A673 (cell line): ENCODE measurements around the gene TNS3. TPM values are rescaled to one million over a fixed set of nuclear protein-coding genes. Genes with fewer than 3 reads are reported as not detected.

Experiments used
- BruUV-seq: library from RNA; stranded (reverse); fragments of 400-500 nt; replicated peaks from 2 replicates; lab custom pipeline; 2021; lab: Mats Ljungman, UMichigan
- CTCF ChIA-PET: fragments of 300-600 bp; sonication (Branson Sonifier 250); formaldehyde crosslinking; loops from one replicate; lab custom pipeline; 2022; ENCODE audit warnings: antibody characterized with exemption; lab: Charles Lee
- POLR2A ChIA-PET: fragments of 300-600 bp; sonication (Branson Sonifier 250); formaldehyde crosslinking; loops from one replicate; lab custom pipeline; 2022; ENCODE audit warnings: antibody characterized with exemption; ENCODE audit not compliant: low non-redundant PET; lab: Charles Lee
- DNase-seq: peaks from one replicate; pipeline ENCODE4 v3.0.0-alpha.2; 2015; ENCODE audit warnings: low spot score
- H3K27ac ChIP-seq: fragments of 200-600 bp; sonication (generic); 2 replicates; pipeline ENCODE4 v1.5.1; 2016; ENCODE audit warnings: mixed run types, low read depth, mild to moderate bottlenecking, mixed read lengths, antibody characterized with exemption, low read length; ENCODE audit not compliant: poor library complexity, severe bottlenecking
- H3K27me3 ChIP-seq: fragments of 200-600 bp; sonication (generic); replicated peaks from 2 replicates; pipeline ENCODE4 v1.6.1; 2017; ENCODE audit warnings: mixed run types, low read depth, mild to moderate bottlenecking, mixed read lengths, antibody characterized with exemption, low read length; ENCODE audit not compliant: insufficient read depth, poor library complexity
- H3K36me3 ChIP-seq: fragments of 200-600 bp; sonication (generic); 2 replicates; pipeline ENCODE4 v1.6.1; 2016; ENCODE audit warnings: mixed run types, mild to moderate bottlenecking, mixed read lengths, antibody characterized with exemption, low read length; ENCODE audit not compliant: insufficient read depth, poor library complexity, severe bottlenecking
- H3K4me1 ChIP-seq: fragments of 200-600 bp; sonication (generic); 2 replicates; pipeline ENCODE4 v1.6.1; 2017; ENCODE audit warnings: mixed run types, mild to moderate bottlenecking, mixed read lengths, antibody characterized with exemption, low read length; ENCODE audit not compliant: insufficient read depth, poor library complexity, severe bottlenecking
- H3K4me3 ChIP-seq: fragments of 200-600 bp; sonication (generic); 2 replicates; pipeline ENCODE4 v1.5.1; 2016; ENCODE audit warnings: low read depth, mixed run types, mild to moderate bottlenecking, mixed read lengths, low read length; ENCODE audit not compliant: poor library complexity, severe bottlenecking
- H3K9me3 ChIP-seq: fragments of 200-600 bp; sonication (generic); 2 replicates; pipeline ENCODE4 v1.6.1; 2016; ENCODE audit warnings: mixed run types, low read depth, mild to moderate bottlenecking, mixed read lengths, antibody characterized with exemption, low read length; ENCODE audit not compliant: poor library complexity, severe bottlenecking
- CTCF ChIP-seq: fragments of 300-800, 200-600 bp; sonication (generic); conservative IDR thresholded peaks from 2 replicates; pipeline ENCODE4 v1.5.1; 2017; ENCODE audit warnings: low read depth, mild to moderate bottlenecking, antibody characterized with exemption, low read length, moderate library complexity, mixed read lengths
- EZH2 ChIP-seq: fragments of 200-600 bp; sonication (generic); IDR thresholded peaks from 2 replicates; pipeline ENCODE4 v1.6.1; 2017; ENCODE audit warnings: borderline replicate concordance, low read depth, mild to moderate bottlenecking, mixed read lengths, antibody characterized with exemption, low read length; ENCODE audit not compliant: poor library complexity, severe bottlenecking
- intact Hi-C: fragments of 100-400 bp; cut with micrococcal nuclease; formaldehyde crosslinking; loops from one replicate; pipeline ENCODE4 v1.10.0; 2022; ENCODE audit not compliant: unreplicated experiment
- total RNA-seq: library from RNA; stranded (reverse); gene quantifications from 2 replicates; pipeline ENCODE4 v1.2.3, GENCODE V29; 2021

Gene TNS3
- total RNA-seq, 1 experiment from 2014 or later = not detected

- BruUV-seq = no TSS peak
- no peaks in the 10 kb centered on the region for H3K4me1 ChIP-seq
These were observed 222.8 kb downstream of the TNS3 start for GRCh38 chr7:47358944-47359588.

GRCh38 chr7:47358357-47358756 is 223.6 kb downstream of the TNS3 start:
- H3K4me3 ChIP-seq = no peak overlapping the region
- no peak for DNase-seq
- BruUV-seq = no TSS peak
- no peak overlapping the region for H3K27ac ChIP-seq
- no peak for TF ChIP-seq EZH2
- no peak for TF ChIP-seq CTCF
- ChIA-PET POLR2A (no interaction called here), CTCF (no interaction called here)
- no peaks in the 10 kb centered on the region for H3K36me3 ChIP-seq
- H3K9me3 ChIP-seq = no peaks in the 10 kb centered on the region
- H3K27me3 ChIP-seq = no peaks in the 10 kb centered on the region
- H3K4me1 ChIP-seq = no peaks in the 10 kb centered on the region
- intact Hi-C loops = no loop called here

More at GRCh38 chr7:47358944-47359588, 222.8 kb downstream of the TNS3 start:
- POLR2A ChIA-PET = no interaction called here
- H3K4me3 ChIP-seq = no peak overlapping the region
- TF ChIP-seq EZH2 = no peak
- TF ChIP-seq CTCF = no peak
- H3K27me3 ChIP-seq = no peaks in the 10 kb centered on the region
- intact Hi-C loops = no loop called here
- no peak for DNase-seq
- H3K9me3 ChIP-seq = no peaks in the 10 kb centered on the region
- CTCF ChIA-PET = no interaction called here
- no peak overlapping the region for H3K27ac ChIP-seq
- H3K36me3 ChIP-seq = no peaks in the 10 kb centered on the region

GRCh38 chr7:47357863-47358262 is 224.0 kb downstream of the TNS3 start:
- no peaks in the 10 kb centered on the region for H3K27me3 ChIP-seq
- H3K4me3 ChIP-seq = no peak overlapping the region
- BruUV-seq = no TSS peak
- H3K36me3 ChIP-seq = no peaks in the 10 kb centered on the region
- H3K27ac ChIP-seq = no peak overlapping the region
- ChIA-PET POLR2A (no interaction called here), CTCF (no interaction called here)
- no peaks in the 10 kb centered on the region for H3K4me1 ChIP-seq
- intact Hi-C loops = no loop called here
- TF ChIP-seq EZH2 (no peak), CTCF (no peak)
- H3K9me3 ChIP-seq = no peaks in the 10 kb centered on the region
- DNase-seq = no peak
